HepG2 (cell line): ENCODE results near the gene SPPL2B. TPM values are rescaled to one million over a fixed set of nuclear protein-coding genes. Genes with fewer than 3 reads are reported as not detected.

Source experiments
- ATAC-seq: fragments of 200-7000 bp; cut with Tn5 transposase; 3 replicates; pipeline ENCODE4 v1.9.1; 2020; ENCODE audit warnings: mild to moderate bottlenecking, moderate library complexity
- BruUV-seq: library from RNA; stranded (reverse); fragments of 400-500 nt; replicated peaks from 2 replicates; lab custom pipeline; 2021; lab: Mats Ljungman, UMichigan
- CTCF ChIA-PET: fragments of 300-600 bp; formaldehyde crosslinking; extraction: SDS; loops from one replicate; lab custom pipeline; 2021; ENCODE audit warnings: low total read pairs, inconsistent platforms, low intra/inter-chr PET ratio; lab: Yijun Ruan, JAX
- POLR2A ChIA-PET: fragments of 350-600 bp; sonication (Branson Sonifier 250); formaldehyde crosslinking; loops from one replicate; lab custom pipeline; 2020; ENCODE audit warnings: antibody characterized with exemption, inconsistent platforms; lab: Yijun Ruan, JAX
- DNase-seq: peaks from one replicate; pipeline ENCODE4 v3.0.0-alpha.2; 2015; ENCODE audit warnings: low spot score
- FAIRE-seq: peaks from 3 replicates; lab custom pipeline; 2011; peaks lifted over from hg19 to GRCh38; lab: Jason Lieb, UNC
- H2AFZ ChIP-seq: one replicate; pipeline ENCODE4 v1.6.1; 2011; ENCODE audit warnings: low read length, inconsistent platforms
- H3K27ac ChIP-seq: fragments of 300-600 bp; 3 replicates; pipeline ENCODE4 v1.8.0; 2011; ENCODE audit warnings: mixed run types, mild to moderate bottlenecking, mixed read lengths, low read length, inconsistent platforms; ENCODE audit not compliant: insufficient read depth; ENCODE audit errors: extremely low read length
- H3K27me3 ChIP-seq, 2 experiments: fragments of 200-600 bp in 1 of 2; 2 replicates in 1 of 2; 3 replicates in 1 of 2; pipeline versions ENCODE4 v1.6.0 to v1.8.0; 2011; ENCODE audit warnings: low read length in 2 of 2, mild to moderate bottlenecking in 2 of 2, moderate library complexity in 2 of 2, inconsistent platforms in 1 of 2; ENCODE audit not compliant: insufficient read depth in 2 of 2, control insufficient read depth in 1 of 2
- H3K36me3 ChIP-seq, 2 experiments: fragments of 200-600 bp in 1 of 2; replicated peaks in 1 of 2; 2 replicates in 1 of 2; 3 replicates in 1 of 2; pipeline versions ENCODE4 v1.5.1 to v1.8.0; 2011; ENCODE audit warnings: low read length in 2 of 2, inconsistent platforms in 1 of 2; ENCODE audit not compliant: insufficient read depth in 2 of 2, control insufficient read depth in 1 of 2
- H3K4me1 ChIP-seq: 2 replicates; pipeline ENCODE4 v1.5.1; 2012; ENCODE audit warnings: low read length, inconsistent platforms; ENCODE audit not compliant: insufficient read depth
- H3K4me2 ChIP-seq: 2 replicates; pipeline ENCODE4 v1.6.0; 2011; ENCODE audit warnings: low read depth, low read length, inconsistent platforms
- H3K4me3 ChIP-seq, 3 experiments: fragments of 200-600 bp in 1 of 3; sonication (generic), shearing (Covaris generic) in 1 of 3; replicated peaks in 1 of 3; 2 replicates each; pipeline ENCODE4 v1.5.1; 2011 to 2016; ENCODE audit warnings: low read length in 3 of 3, inconsistent platforms in 2 of 3, low read depth in 2 of 3, mild to moderate bottlenecking in 2 of 3, control low read depth in 1 of 3, mixed read lengths in 1 of 3; ENCODE audit not compliant: insufficient read depth in 1 of 3
- H3K79me2 ChIP-seq: one replicate; pipeline ENCODE4 v1.6.1; 2011; ENCODE audit warnings: low read length, inconsistent platforms; ENCODE audit not compliant: insufficient read depth
- H3K9ac ChIP-seq: 2 replicates; pipeline ENCODE4 v1.6.0; 2011; ENCODE audit warnings: mild to moderate bottlenecking, low read depth, low read length, inconsistent platforms; ENCODE audit not compliant: insufficient read depth
- H3K9me3 ChIP-seq: 2 replicates; pipeline ENCODE4 v1.5.1; 2012; ENCODE audit warnings: mild to moderate bottlenecking, low read length
- H4K20me1 ChIP-seq: 2 replicates; pipeline ENCODE4 v1.6.0; 2011; ENCODE audit warnings: inconsistent platforms, mild to moderate bottlenecking, low read length, moderate library complexity; ENCODE audit not compliant: insufficient read depth
- ATF2 ChIP-seq: sonication (generic); formaldehyde crosslinking; IDR thresholded peaks from 2 replicates; pipeline ENCODE4 v1.4.0; 2020; ENCODE audit warnings: missing genetic modification reagents
- GTF2F1 ChIP-seq: fragments of 150-350 bp; IDR thresholded peaks from 2 replicates; pipeline ENCODE4 v1.6.1; 2014; ENCODE audit warnings: low read length
- HDAC1 ChIP-seq: sonication (generic); formaldehyde crosslinking; IDR thresholded peaks from 2 replicates; pipeline ENCODE4 v1.5.1; 2020; ENCODE audit warnings: mild to moderate bottlenecking, missing genetic modification reagents
- NFIB ChIP-seq: sonication (generic); formaldehyde crosslinking; IDR thresholded peaks from 2 replicates; pipeline ENCODE4 v1.9.0; 2021; ENCODE audit warnings: missing genetic modification reagents, mild to moderate bottlenecking, borderline replicate concordance
- NR0B2 ChIP-seq: sonication (generic); formaldehyde crosslinking; IDR thresholded peaks from 2 replicates; pipeline ENCODE4 v1.4.0; 2020; ENCODE audit warnings: mild to moderate bottlenecking, missing genetic modification reagents
- PAXIP1 ChIP-seq: sonication (generic); formaldehyde crosslinking; conservative IDR thresholded peaks from 2 replicates; pipeline ENCODE4 v1.4.0; 2020; ENCODE audit warnings: mild to moderate bottlenecking, missing genetic modification reagents, moderate library complexity
- SRSF1 ChIP-seq: fragments of 200-400 bp; formaldehyde crosslinking; optimal IDR thresholded peaks from 2 replicates; pipeline ENCODE3; 2017; ENCODE audit warnings: mild to moderate bottlenecking, low read depth, low read length, moderate library complexity
- SSRP1 ChIP-seq: IDR thresholded peaks from 2 replicates; pipeline ENCODE4 v1.6.1; 2016; ENCODE audit warnings: control low read depth
- TBX2 ChIP-seq: sonication (generic); formaldehyde crosslinking; IDR thresholded peaks from 2 replicates; pipeline ENCODE4 v1.5.0; 2020; ENCODE audit warnings: missing genetic modification reagents, mild to moderate bottlenecking, borderline replicate concordance
- UBTF ChIP-seq: sonication (generic); formaldehyde crosslinking; IDR thresholded peaks from 2 replicates; pipeline ENCODE4 v1.4.0; 2020; ENCODE audit warnings: mild to moderate bottlenecking, missing genetic modification reagents
- ZBTB7B ChIP-seq: sonication (generic); formaldehyde crosslinking; IDR thresholded peaks from 2 replicates; pipeline ENCODE4 v1.4.0; 2020; ENCODE audit warnings: missing genetic modification reagents
- ZNF350 ChIP-seq: sonication (generic); formaldehyde crosslinking; IDR thresholded peaks from 2 replicates; pipeline ENCODE4 v1.4.0; 2020; ENCODE audit warnings: mild to moderate bottlenecking, low read depth, missing genetic modification reagents, borderline replicate concordance
- WGBS: methylation state at CpG from one replicate; pipeline ENCODE4 v1.1.6; 2017; ENCODE audit warnings: low lambda C conversion rate; 5-methylcytosine and 5-hydroxymethylcytosine counted together
- in situ Hi-C: cut with HindIII; loops from 2 replicates; pipeline ENCODE4 v1.10.0; 2017; ENCODE audit warnings: low pct_unique_long_range_greater_than_20kb; ENCODE audit not compliant: extremely low pct_ligation_motif_present
- intact Hi-C: fragments of 100-400 bp; cut with micrococcal nuclease; formaldehyde crosslinking; loops from one replicate; pipeline ENCODE4 v1.10.0; 2022; ENCODE audit not compliant: unreplicated experiment
- polyA plus RNA-seq, 8 experiments: library from polyadenylated mRNA; depleted of rRNA in 3 of 8; stranded (reverse) in 7 of 8; unstranded in 1 of 8; fragments of >200 nt; fragmentation: Illumina TruSeq in 4 of 8; extraction: Trizol in 4 of 8; gene quantifications; 2 replicates each; pipeline versions ENCODE4 v1.2.1 to v1.2.3, GENCODE V29; 2011 to 2016; ENCODE audit warnings: low read depth in 4 of 8, missing spikeins in 1 of 8, mixed read lengths in 1 of 8; ENCODE audit not compliant: insufficient read depth in 1 of 8
- total RNA-seq, 5 experiments: library from RNA; depleted of rRNA; stranded (reverse); fragments of >200 nt; fragmentation: Illumina TruSeq; extraction: Trizol; gene quantifications; 2 replicates each; pipeline ENCODE4 v1.2.3, GENCODE V29; 2016; ENCODE audit warnings: low read depth in 1 of 5

SPPL2B gene
- total and polyA plus RNA-seq, 2 of the 13 experiments (the other 11 are each of a cell fraction or from before 2014, with no cell fraction given) = 14.9 to 15.2 TPM

- FAIRE-seq (no peak), ATAC-seq (peak; percentile 70), DNase-seq (no peak)
- peaks cover 21% of the 10 kb centered on the region for H3K4me1 ChIP-seq
- H4K20me1 ChIP-seq = peaks cover 2% of the 10 kb centered on the region; the same call in 1 of the 2 replicates
- peak within 1 kb of the TSS; percentile 62; the same call in 1 of the 2 replicates for H3K4me2 ChIP-seq
- in situ Hi-C loops (no loop called here), intact Hi-C loops (no loop called here)
- ChIA-PET CTCF (no interaction called here), POLR2A (no interaction called here)
- H3K36me3 ChIP-seq = no peaks in the 10 kb centered on the region
- WGBS = 30% methylated on average over 20 of the region's 41 CpGs
- BruUV-seq = no TSS peak
- H3K4me3 ChIP-seq = peak within 1 kb of the TSS in 2 of 3 experiments; percentile 23 to 57; a peak in 3 of 6 replicates
- no peak within 1 kb of the TSS for H2AFZ ChIP-seq
- peaks cover 2 to 33% of the 10 kb centered on the region in 2 experiments; a peak in 4 of 5 replicates for H3K27me3 ChIP-seq
- no peaks in the 10 kb centered on the region for H3K79me2 ChIP-seq
- H3K27ac ChIP-seq = no peak within 1 kb of the TSS
- no peak within 1 kb of the TSS for H3K9ac ChIP-seq
- no peaks in the 10 kb centered on the region for H3K9me3 ChIP-seq
- TF ChIP-seq SSRP1 (CRISPR knock-in tag) = no peak
- TF ChIP-seq PAXIP1 (CRISPR knock-in tag) = 0 out of 2 replicates have a peak, but pooled peaks have one; percentile 28
- TF ChIP-seq SRSF1 = peak; percentile 63
- peak; percentile 26; the same call in 1 of the 2 replicates for TF ChIP-seq ZNF350 (CRISPR knock-in tag)
- TF ChIP-seq TBX2 (CRISPR knock-in tag) = no peak; the same call in 1 of the 2 replicates
- TF ChIP-seq ZBTB7B (CRISPR knock-in tag) = 0 out of 2 replicates have a peak, but pooled peaks have one; percentile 30
- TF ChIP-seq GTF2F1 = no peak
- TF ChIP-seq ATF2 (CRISPR knock-in tag) = no peak
- TF ChIP-seq UBTF (CRISPR knock-in tag) = peak; percentile 87
- no peak for TF ChIP-seq NFIB (CRISPR knock-in tag)
- peak; percentile 32; the same call in 1 of the 2 replicates for TF ChIP-seq HDAC1
- TF ChIP-seq NR0B2 = no peak
These were observed 46.2 kb upstream of the SPPL2B start, which contains the start of gene PEAK3 for GRCh38 chr19:2282062-2282861. Gene PEAK3, minus strand, starts transcription at chr19:2282175. Its CDS starts 1,244 bp downstream, at chr19:2280931.
